ENCODE data around the gene ABCA10.

DNA sequence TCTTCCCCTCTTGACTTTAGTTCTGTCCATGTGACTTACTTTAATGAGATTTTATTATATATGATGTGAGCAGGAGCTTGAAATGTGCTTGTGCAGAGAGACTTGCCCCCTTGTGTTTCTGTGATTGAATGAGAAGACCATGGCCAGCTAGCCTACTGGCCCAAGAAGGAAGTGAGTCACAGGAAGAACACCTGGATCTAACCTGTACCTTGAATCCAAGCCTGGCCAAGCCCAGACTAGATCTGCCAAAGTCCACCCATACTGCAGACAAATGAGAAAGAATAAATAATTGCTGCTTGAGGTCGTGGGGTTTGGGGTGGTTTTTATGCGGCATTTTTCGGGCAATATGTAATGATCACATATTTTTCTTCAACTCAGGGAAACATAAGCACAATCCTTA is 9.6 kb downstream of the ABCA10 start:
- TF ChIP-seq, protein P1, sequence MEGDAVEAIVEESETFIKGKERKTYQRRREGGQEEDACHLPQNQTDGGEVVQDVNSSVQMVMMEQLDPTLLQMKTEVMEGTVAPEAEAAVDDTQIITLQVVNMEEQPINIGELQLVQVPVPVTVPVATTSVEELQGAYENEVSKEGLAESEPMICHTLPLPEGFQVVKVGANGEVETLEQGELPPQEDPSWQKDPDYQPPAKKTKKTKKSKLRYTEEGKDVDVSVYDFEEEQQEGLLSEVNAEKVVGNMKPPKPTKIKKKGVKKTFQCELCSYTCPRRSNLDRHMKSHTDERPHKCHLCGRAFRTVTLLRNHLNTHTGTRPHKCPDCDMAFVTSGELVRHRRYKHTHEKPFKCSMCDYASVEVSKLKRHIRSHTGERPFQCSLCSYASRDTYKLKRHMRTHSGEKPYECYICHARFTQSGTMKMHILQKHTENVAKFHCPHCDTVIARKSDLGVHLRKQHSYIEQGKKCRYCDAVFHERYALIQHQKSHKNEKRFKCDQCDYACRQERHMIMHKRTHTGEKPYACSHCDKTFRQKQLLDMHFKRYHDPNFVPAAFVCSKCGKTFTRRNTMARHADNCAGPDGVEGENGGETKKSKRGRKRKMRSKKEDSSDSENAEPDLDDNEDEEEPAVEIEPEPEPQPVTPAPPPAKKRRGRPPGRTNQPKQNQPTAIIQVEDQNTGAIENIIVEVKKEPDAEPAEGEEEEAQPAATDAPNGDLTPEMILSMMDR (IDR thresholded peaks at IDR 0.05) = no peak
- TF ChIP-seq POLR2A (IDR thresholded peaks at IDR 0.05; ENCODE audit: low read depth) = no peak
- TF ChIP-seq EP300 (IDR thresholded peaks at IDR 0.05) = no peak

All from esophagus muscularis mucosa (tissue), 4 donors.